Caco-2 (cell line): Measurements from ENCODE around the gene TJP3. TPM values are rescaled to one million over a fixed set of nuclear protein-coding genes. Genes with fewer than 3 reads are reported as not detected.
"Not testable (repeated sequence)": the region's sequence is repeated elsewhere in the genome, so short reads cannot be mapped to it uniquely, and the experiment has no call there.

Experiments used
- BruUV-seq: library from RNA; stranded (reverse); fragments of 400-500 nt; replicated peaks from 2 replicates; lab custom pipeline; 2021; lab: Mats Ljungman, UMichigan
- CTCF ChIA-PET: fragments of 300-600 bp; sonication (Branson Sonifier 250); formaldehyde crosslinking; loops from one replicate; lab custom pipeline; 2022; ENCODE audit warnings: antibody characterized with exemption; lab: Charles Lee
- POLR2A ChIA-PET: fragments of 300-600 bp; sonication (Branson Sonifier 250); formaldehyde crosslinking; loops from one replicate; lab custom pipeline; 2022; ENCODE audit warnings: antibody characterized with exemption; lab: Charles Lee
- DNase-seq, 2 experiments: peaks; one replicate each; pipeline versions ENCODE4 v3.0.0 to v3.0.0-alpha.2; 2020 to 2022
- H3K27me3 ChIP-seq: replicated peaks from 2 replicates; pipeline ENCODE4 v1.6.0; 2011; ENCODE audit warnings: low read length; ENCODE audit not compliant: control insufficient read depth, insufficient read depth
- H3K36me3 ChIP-seq: 2 replicates; pipeline ENCODE4 v1.5.1; 2011; ENCODE audit warnings: low read length; ENCODE audit not compliant: control insufficient read depth, insufficient read depth
- H3K4me1 ChIP-seq: fragments of 250-450 bp; sonication (Bioruptor Pico); 2 replicates; pipeline ENCODE4 v1.5.1; 2020; ENCODE audit warnings: mild to moderate bottlenecking
- H3K4me3 ChIP-seq: 2 replicates; pipeline ENCODE4 v1.5.1; 2011; ENCODE audit warnings: low read depth, mild to moderate bottlenecking, control low read depth, low read length
- H3K9me3 ChIP-seq: fragments of 250-450 bp; sonication (Bioruptor Pico); 2 replicates; pipeline ENCODE4 v1.5.1; 2020; ENCODE audit warnings: mild to moderate bottlenecking, moderate library complexity
- H3K27ac Mint-ChIP-seq: one replicate; pipeline ENCODE4 v1.8.0; 2022; ENCODE audit warnings: mixed read lengths; ENCODE audit not compliant: unreplicated experiment
- H3K27me3 Mint-ChIP-seq: one replicate; pipeline ENCODE4 v1.8.0; 2022; ENCODE audit warnings: mixed read lengths; ENCODE audit not compliant: insufficient read depth, unreplicated experiment
- H3K36me3 Mint-ChIP-seq: one replicate; pipeline ENCODE4 v1.8.0; 2022; ENCODE audit warnings: mild to moderate bottlenecking, mixed read lengths; ENCODE audit not compliant: insufficient read depth, unreplicated experiment
- H3K4me1 Mint-ChIP-seq: one replicate; pipeline ENCODE4 v1.8.0; 2022; ENCODE audit warnings: low read depth, mixed read lengths; ENCODE audit not compliant: unreplicated experiment
- H3K4me3 Mint-ChIP-seq: one replicate; pipeline ENCODE4 v1.8.0; 2022; ENCODE audit warnings: mild to moderate bottlenecking, moderate library complexity, mixed read lengths; ENCODE audit not compliant: unreplicated experiment
- H3K9me3 Mint-ChIP-seq: one replicate; pipeline ENCODE4 v1.8.0; 2022; ENCODE audit warnings: mixed read lengths; ENCODE audit not compliant: unreplicated experiment
- intact Hi-C: fragments of 100-400 bp; cut with micrococcal nuclease; formaldehyde crosslinking; loops from one replicate; pipeline ENCODE4 v1.10.0; 2022; ENCODE audit not compliant: unreplicated experiment
- total RNA-seq: library from RNA; stranded (reverse); gene quantifications from 2 replicates; pipeline ENCODE4 v1.2.3, GENCODE V29; 2022
- TF ChIP-seq, protein P1 (sequence below), 2 experiments: fragments of 200-600 bp in 1 of 2; IDR thresholded peaks; 1 replicate in 1 of 2; 2 replicates in 1 of 2; pipeline versions ENCODE4 v1.5.1 to v1.8.0; 2011 to 2022; ENCODE audit warnings: antibody characterized with exemption in 1 of 2, control low read depth in 1 of 2, inconsistent platforms in 1 of 2, low read depth in 1 of 2, low read length in 1 of 2, mild to moderate bottlenecking in 1 of 2, moderate library complexity in 1 of 2; ENCODE audit not compliant: insufficient read depth in 1 of 2, severe bottlenecking in 1 of 2, unreplicated experiment in 1 of 2

The TJP3 gene
- total RNA-seq, 1 experiment from 2014 or later: 83.6 TPM

GRCh38 chr19:3664879-3665642, 43.1 kb upstream of the TJP3 start:
- H3K4me1 ChIP-seq: peaks cover 11% of the 10 kb centered on the region
- no TSS peak for BruUV-seq
- Mint-ChIP-seq H3K9me3 (no peaks in the 10 kb centered on the region), H3K36me3 (peaks cover 22% of the 10 kb centered on the region), H3K27ac (no peak overlapping the region), H3K27me3 (no peaks in the 10 kb centered on the region), H3K4me1 (no peaks in the 10 kb centered on the region), H3K4me3 (no peak overlapping the region)
- POLR2A ChIA-PET: no interaction called here
- TF ChIP-seq, protein P1, sequence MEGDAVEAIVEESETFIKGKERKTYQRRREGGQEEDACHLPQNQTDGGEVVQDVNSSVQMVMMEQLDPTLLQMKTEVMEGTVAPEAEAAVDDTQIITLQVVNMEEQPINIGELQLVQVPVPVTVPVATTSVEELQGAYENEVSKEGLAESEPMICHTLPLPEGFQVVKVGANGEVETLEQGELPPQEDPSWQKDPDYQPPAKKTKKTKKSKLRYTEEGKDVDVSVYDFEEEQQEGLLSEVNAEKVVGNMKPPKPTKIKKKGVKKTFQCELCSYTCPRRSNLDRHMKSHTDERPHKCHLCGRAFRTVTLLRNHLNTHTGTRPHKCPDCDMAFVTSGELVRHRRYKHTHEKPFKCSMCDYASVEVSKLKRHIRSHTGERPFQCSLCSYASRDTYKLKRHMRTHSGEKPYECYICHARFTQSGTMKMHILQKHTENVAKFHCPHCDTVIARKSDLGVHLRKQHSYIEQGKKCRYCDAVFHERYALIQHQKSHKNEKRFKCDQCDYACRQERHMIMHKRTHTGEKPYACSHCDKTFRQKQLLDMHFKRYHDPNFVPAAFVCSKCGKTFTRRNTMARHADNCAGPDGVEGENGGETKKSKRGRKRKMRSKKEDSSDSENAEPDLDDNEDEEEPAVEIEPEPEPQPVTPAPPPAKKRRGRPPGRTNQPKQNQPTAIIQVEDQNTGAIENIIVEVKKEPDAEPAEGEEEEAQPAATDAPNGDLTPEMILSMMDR (IDR thresholded peaks at IDR 0.05; ENCODE audit: insufficient read depth in 1 of 2, low read depth in 1 of 2, low read length in 1 of 2, severe bottlenecking in 1 of 2, unreplicated experiment in 1 of 2): no peak
- CTCF ChIA-PET: no interaction called here
- no peaks in the 10 kb centered on the region for H3K36me3 ChIP-seq
- no peaks in the 10 kb centered on the region for H3K9me3 ChIP-seq
- H3K4me3 ChIP-seq: no peak overlapping the region
- intact Hi-C loops: loop anchor here (5.0 kb wide), 2 partner anchors 42 to 57 kb away; partner anchors contain the start of gene TJP3
- no peaks in the 10 kb centered on the region for H3K27me3 ChIP-seq
- no peak for DNase-seq

DNA sequence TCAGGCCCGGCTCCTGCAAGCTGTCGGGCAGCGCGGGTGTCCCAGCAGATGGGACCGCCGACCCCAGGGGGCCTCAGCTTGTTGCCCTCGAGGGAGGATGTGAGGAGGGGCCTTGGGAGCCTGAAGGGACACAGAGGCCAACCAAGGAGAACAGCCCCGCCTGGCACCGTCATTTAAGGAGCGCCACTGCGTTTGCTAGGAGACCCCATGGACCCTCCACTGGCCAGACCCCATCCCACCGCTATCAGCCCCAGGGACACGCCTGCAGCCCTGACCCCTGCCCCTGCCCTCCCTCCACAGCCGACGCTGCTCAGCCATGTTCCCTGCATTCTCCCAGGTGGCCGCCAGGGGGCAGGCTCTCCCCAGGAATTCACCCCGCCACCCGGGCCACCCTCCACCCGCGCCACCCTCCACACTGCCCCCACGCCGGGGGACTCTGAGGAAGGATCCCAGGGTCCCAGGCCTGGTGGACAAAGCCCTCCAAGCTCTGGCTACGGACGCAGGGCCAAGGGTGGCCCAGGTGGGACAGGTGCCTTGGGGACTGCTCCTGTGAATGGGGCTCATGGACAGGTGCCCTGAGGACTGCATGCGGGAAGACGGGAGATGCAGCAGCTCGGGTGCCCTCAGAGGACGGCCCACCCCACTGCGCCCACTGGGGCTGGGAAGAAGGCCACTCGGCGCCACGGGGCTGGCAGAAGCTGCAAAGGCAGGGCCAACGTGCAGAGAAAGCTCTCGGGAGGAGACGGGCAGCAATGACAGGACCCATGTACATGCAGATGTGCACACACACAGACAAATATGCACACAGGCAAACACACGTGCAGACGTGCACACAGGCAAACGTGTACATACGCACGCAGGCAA, 42.3 kb upstream of the TJP3 start:
- BruUV-seq: no TSS peak
- Histone ChIP-seq H3K4me3 (no peak overlapping the region), H3K9me3 (no peaks in the 10 kb centered on the region), H3K4me1 (peaks cover 11% of the 10 kb centered on the region), H3K27me3 (no peaks in the 10 kb centered on the region), H3K36me3 (no peaks in the 10 kb centered on the region)
- intact Hi-C loops: loop anchor here (5.0 kb wide), 2 partner anchors 41 to 56 kb away; partner anchors contain the start of gene TJP3
- H3K36me3 Mint-ChIP-seq: peaks cover 22% of the 10 kb centered on the region
- ChIA-PET POLR2A (no interaction called here), CTCF (interaction anchor here (0.6 to 0.9 kb wide), 2 partner anchors 161 to 209 kb away, joined by 3 read pairs; no protein-coding TSS in a partner anchor)
- no peaks in the 10 kb centered on the region for H3K9me3 Mint-ChIP-seq
- H3K27me3 Mint-ChIP-seq: no peaks in the 10 kb centered on the region
- no peak overlapping the region for H3K4me3 Mint-ChIP-seq
- no peaks in the 10 kb centered on the region for H3K4me1 Mint-ChIP-seq
- H3K27ac Mint-ChIP-seq: no peak overlapping the region
- TF ChIP-seq, protein P1 (IDR thresholded peaks at IDR 0.05; ENCODE audit: insufficient read depth in 1 of 2, low read depth in 1 of 2, low read length in 1 of 2, severe bottlenecking in 1 of 2, unreplicated experiment in 1 of 2): peak; percentile 91 to 92
- DNase-seq: peak in 1 of 2 experiments; percentile 77

- H3K9me3 Mint-ChIP-seq: not testable (repeated sequence)
- CTCF ChIA-PET: interaction anchor here (0.6 to 0.9 kb wide), 2 partner anchors 160 to 208 kb away, joined by 3 read pairs; no protein-coding TSS in a partner anchor
Measured at GRCh38 chr19:3666545-3666856, 41.7 kb upstream of the TJP3 start.

More at GRCh38 chr19:3666545-3666856, 41.7 kb upstream of the TJP3 start:
- H3K27me3 ChIP-seq, POLR2A ChIA-PET, BruUV-seq, H3K9me3 ChIP-seq, DNase-seq, H3K4me3 Mint-ChIP-seq, H3K27ac Mint-ChIP-seq, H3K4me3 ChIP-seq, H3K36me3 ChIP-seq, H3K4me1 Mint-ChIP-seq, H3K27me3 Mint-ChIP-seq: not testable (repeated sequence)
- intact Hi-C loops: loop anchor here (5.0 kb wide), 2 partner anchors 41 to 56 kb away; partner anchors contain the start of gene TJP3
- H3K36me3 Mint-ChIP-seq: peaks cover 22% of the 10 kb centered on the region
- peaks cover 11% of the 10 kb centered on the region for H3K4me1 ChIP-seq
